DMS 273 (cell line): ENCODE measurements around the gene IFNAR1.

Experiments
- DNase-seq: peaks from one replicate; lab custom pipeline; 2025; ENCODE audit not compliant: unreplicated experiment; lab: John Stamatoyannopoulos, UW

Gene IFNAR1

GRCh38 chr21:33324291-33325221 lies at the start of gene IFNAR1:
Gene IFNAR1, plus strand, starts transcription at chr21:33324970. Its CDS starts 86 bp downstream, at chr21:33325056.
- peak; percentile 99 for DNase-seq

DNA sequence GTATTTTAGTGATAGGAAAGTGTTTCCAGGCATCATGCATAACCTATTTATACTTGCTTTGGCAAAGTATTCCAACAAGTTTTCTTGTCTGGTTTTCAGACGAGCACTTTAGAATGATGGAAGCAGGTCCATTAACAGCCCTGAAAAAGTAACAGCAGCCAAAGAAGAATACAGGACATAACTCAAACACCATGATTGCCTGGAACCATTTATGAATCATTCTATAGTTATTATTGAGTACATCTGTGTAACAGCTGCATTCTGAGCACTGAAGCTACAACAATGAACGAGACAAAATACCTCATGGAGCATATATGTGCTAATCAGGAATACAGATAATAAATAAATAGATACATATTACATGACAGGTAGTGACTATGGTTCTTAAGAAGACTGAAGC lies 46.0 kb upstream of the IFNAR1 start:
- DNase-seq, result no peak

DNA sequence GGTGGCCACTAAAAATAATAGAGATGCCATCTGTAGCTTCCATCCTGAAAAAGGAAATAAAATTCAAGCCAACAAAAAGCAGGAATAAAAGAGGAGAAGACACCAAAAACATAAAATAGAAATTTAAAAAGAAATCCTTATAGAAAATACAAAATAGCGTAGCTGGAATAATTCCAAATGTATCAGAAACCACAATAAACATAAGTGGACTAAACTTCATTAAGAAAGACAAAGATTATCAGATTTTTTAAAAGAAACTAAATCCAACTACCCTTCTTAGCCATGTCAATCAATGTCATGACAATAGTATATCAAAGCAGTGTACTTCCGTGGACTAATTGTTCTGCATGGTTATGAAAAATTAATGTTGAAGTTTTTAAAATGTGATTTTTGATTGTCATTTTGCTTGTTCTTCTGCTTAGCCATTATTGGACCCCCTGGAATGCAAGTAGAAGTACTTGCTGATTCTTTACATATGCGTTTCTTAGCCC lies 45.4 kb upstream of the IFNAR1 start:
- no peak for DNase-seq

DNA sequence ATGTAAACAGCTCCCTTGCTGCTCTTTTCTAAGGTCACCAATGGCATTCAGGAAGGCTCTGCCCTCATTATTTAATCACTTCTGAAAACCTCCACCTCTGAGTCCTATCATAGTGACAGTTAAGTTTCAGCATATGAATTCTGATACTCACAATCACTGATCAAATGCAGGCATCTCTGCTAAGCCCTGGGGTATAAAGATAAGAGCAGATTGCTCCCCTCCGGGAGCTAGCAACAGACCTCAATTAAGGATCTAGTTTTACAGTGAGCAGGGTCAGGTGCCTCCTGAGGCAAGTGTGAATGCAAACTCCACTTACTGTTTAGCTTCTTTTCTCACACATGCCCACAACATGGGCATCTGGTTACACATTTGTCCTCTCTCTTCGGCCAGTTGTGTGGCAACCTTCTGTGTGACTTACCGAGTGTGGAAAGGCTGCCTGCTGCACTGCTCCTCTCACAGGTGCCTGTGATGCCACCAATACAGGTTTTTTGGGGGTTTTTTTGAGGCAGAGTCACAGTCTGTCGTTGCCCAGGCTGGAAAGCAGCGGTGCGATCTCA lies 43.6 kb upstream of the IFNAR1 start:
- peak; percentile 24 for DNase-seq

GRCh38 chr21:33283203-33283602 lies 41.6 kb upstream of the IFNAR1 start:
- DNase-seq, result no peak

DNA sequence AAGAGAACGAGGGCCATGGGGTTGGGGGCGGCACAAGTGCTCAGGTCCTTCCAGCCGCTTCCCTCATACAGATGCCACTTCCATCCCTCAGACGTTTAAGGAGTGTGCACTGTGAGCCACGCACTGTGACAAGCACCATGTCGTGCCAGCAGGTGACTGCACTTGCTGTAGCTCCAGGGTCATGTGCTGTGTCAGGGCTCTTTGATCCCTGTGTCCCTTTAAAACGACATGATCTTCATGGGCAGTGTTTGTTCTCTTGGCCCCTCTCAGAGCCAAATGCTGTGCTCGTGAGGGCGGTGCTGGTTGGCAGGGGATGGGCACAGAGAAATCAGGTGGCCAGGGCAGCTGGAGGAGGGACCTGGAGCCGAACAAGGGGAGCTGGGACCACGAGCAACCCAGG lies 38.7 kb upstream of the IFNAR1 start:
- no peak for DNase-seq

DNA sequence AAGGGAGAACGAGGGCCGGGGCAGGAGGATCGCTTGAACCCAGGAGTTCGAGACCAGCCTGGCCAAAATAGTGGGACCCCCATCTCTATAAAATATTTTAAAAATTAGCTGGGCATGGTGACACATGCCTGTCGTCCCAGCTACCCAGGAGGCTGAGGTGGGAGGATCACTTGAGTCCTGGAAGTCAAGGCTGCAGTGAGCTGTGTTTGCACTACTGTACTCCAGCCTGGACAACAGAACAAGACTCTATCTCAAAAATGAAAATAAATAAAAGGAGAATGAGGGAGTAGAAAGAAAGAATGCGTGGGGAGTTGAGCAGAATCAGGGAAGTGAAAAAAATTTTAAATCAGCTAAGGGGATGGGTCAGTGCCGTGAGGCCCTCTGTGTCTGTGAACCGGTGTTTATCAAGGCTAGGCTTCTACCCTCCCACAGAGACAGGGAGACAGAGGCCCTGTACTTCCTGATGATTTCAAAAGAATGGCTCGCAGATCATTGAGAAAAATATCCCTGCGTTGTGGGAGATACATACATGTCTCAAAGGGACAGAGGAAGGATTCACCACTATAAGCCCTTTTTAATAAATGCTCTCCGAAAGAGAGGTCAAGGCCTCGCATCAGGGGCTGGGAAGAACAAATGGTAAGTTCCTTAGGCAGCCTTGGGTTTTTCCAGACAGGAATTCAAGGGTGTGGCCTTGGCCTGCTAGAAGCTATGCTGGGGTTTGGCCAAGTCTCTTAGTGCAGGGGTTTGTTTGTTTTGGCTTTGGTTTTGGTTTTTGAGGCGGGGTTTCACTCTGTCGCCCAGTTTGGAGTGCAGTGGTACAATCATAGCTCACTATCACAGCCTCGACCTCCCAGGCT lies 37.9 kb upstream of the IFNAR1 start:
- peak; percentile 20 for DNase-seq

GRCh38 chr21:33289199-33289819 lies 35.5 kb upstream of the IFNAR1 start:
- no peak for DNase-seq

DNA sequence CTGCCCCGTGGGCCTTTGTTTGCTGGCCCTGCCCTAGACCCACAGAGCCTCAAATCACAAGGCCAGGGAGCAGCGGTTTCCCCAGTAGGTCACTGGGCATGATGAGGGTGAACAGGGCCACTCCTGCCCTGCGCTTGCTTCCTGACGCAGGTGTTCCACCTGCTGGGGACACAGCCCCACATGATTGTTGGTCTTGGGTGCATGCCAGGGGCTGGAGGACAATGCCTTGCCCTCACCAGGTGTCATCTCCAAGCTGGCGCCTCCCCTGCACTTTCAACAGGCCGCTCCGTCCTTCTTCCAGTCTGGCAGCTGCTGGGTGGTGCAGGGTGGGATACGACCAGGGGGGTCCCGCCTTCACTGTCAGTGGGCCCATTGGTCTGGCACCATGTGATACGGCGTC lies 34.3 kb upstream of the IFNAR1 start:
- DNase-seq, result no peak

GRCh38 chr21:33291686-33292085 lies 33.1 kb upstream of the IFNAR1 start:
- DNase-seq, result no peak

- no peak for DNase-seq
Observed at GRCh38 chr21:33292724-33293123, 32.0 kb upstream of the IFNAR1 start.

DNA sequence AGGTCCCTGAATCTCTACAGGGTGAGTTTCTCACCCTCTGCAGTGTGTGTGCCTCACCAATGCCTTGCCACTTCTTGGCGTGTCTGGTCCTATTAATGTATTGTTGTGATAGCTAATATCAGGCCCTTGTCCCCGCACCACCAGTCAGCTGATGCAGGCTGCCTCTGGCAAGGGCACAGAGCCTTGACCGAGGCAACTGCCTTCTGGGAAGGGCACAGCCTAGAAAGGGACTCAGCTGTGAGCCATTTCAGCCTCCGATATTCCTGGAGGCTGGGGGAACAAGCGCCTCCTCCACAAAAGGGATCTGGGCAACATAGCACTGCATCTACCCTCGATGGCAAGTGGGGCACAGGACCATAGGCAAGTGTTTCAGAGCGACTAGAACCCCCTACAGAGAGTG lies 31.6 kb upstream of the IFNAR1 start:
- no peak for DNase-seq

DNA sequence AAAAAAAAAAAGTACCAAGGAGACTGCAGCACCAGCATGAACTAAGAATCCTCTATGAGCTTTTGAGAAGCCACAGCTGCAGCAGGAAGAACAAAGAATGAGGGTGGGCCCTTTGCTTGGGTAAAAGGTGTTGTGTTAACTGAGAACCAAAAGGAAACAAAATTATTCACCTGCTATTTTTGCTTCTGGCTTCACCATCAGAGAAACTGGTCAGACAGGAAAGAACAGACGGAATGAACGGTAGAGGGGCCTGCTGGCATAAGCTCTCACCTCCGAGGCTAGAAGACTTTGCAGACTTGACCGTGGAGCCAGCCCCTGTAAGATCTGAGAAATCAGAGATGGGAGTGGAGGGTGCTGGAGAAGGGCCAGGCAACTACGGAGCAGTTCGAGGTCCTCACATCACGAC lies 31.0 kb upstream of the IFNAR1 start:
- DNase-seq, result no peak

GRCh38 chr21:33296156-33296555 lies 28.6 kb upstream of the IFNAR1 start:
- no peak for DNase-seq

DNA sequence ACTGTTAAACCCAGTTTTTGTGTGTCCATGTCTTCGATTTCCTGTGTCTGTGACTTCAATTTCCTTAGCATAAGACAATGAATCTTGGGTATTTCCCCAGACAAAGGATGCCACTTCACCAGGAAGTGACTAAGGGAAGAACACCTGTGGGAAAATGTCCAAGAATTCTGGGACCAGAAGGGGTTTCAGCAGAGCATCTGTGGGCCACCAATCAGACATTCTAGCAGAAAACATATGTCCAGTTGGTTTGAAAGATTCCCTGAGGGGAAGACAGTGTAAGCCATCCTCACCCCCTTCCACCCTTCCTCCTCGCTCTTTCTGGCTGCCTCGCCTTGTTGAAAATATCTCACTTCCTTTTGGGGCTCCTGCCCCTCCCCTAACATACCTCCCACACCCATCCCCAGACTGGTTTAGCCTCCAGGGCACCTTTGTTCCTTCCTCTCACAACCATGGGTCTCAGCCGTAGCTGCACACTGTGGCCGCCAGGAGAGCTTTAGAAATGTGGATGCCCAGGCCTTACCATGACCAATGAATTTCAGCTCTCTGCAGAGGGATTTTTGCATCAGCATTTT lies 25.5 kb upstream of the IFNAR1 start:
- DNase-seq, result no peak

- DNase-seq, result no peak
Observed at GRCh38 chr21:33300701-33301631, 23.8 kb upstream of the IFNAR1 start.

- no peak for DNase-seq
Observed at GRCh38 chr21:33301632-33302002, 23.2 kb upstream of the IFNAR1 start.

DNA sequence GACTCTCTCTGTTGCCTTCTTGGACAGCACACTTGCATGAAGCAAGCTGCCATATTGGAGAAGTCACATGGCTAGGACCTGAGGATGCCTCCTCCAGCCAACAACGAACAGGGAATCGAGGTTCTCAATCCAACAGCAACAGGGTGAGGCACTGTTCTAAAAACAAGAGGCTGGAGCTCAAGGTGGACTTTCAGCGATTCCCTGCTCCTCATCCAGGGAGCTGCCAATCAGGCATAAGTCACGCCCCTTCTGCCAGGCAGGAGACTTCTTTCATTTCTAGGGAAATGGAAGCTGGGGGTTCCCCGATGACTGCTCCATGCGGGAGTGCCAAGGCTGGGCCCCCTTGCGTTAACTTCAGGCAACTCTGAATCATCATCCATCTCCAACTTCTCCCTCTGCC lies 22.7 kb upstream of the IFNAR1 start:
- DNase-seq, result no peak

- DNase-seq, result no peak
Observed at GRCh38 chr21:33302796-33303195, 22.0 kb upstream of the IFNAR1 start.

GRCh38 chr21:33305344-33305671 lies 19.5 kb upstream of the IFNAR1 start:
- no peak for DNase-seq
